HG02973 (cell line): ENCODE measurements around the gene SLC44A5.
"Not testable (repeated sequence)": the region's sequence is repeated elsewhere in the genome, so short reads cannot be mapped to it uniquely, and the experiment has no call there.

ENCODE experiments used
- ATAC-seq: cut with Tn5 transposase; IDR thresholded peaks from one replicate; pipeline ENCODE4 v1.9.1; 2021; ENCODE audit warnings: moderate library complexity; ENCODE audit not compliant: unreplicated experiment

The SLC44A5 gene

DNA sequence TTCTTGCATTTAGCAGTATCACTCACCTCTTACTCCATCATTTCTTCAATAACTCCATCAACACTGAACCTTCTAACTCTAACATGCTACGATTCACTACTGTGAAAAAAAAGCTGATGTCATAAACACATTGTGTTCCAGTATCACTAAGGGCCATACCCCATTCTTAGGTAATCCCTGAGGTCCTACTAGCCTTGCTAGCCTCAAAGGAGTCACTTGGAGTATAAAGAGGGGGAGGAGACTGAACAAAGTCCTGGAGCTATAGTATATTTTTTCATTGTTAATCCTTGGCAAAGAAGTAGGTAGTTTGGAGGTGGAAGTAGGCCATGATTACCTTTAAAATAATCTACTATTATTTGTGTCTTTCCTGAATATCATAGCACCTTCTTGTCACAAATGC, at the start of gene SLC44A5:
TSS of gene SLC44A5 (minus strand) at position 101 of the 400 bp plus-strand sequence. CDS start 69,667 bp downstream, outside the sequence.
- ATAC-seq: no peak

GRCh38 chr1:75655931-75656330, 45.0 kb upstream of the SLC44A5 start:
- ATAC-seq: no peak

DNA sequence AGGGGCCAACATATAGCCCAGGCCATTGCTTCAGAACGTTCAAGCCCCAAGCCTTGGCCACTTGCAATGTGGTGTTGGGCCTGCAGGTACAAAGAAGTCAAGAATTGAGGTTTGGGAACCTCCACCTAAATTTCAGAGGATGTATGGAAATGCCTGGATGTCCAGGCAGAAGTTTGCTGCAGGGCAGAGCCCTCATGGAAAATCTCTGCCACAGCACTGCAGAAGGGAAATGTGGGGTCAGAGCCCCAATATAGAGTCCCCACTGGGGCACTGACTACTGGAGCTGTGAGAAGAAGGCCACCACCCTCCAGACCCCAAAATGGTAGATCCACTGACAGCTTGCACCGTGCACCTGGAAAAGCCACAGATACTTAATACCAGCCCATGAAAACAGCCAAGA, 36.3 kb upstream of the SLC44A5 start:
- ATAC-seq: not testable (repeated sequence)

DNA sequence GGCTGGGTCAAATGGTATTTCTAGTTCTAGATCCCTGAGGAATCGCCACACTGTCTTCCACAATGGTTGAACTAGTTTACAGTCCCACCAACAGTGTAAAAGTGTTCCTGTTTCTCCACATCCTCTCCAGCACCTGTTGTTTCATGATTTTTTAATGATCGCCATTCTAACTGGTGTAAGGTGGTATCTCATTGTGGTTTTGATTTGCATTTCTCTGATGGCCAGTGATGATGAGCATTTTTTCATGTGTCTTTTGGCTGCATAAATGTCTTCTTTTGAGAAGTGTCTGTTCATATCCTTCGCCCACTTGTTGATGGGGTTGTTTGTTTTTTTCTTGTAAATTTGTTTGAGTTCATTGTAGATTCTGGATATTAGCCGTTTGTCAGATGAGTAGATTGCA, 34.2 kb upstream of the SLC44A5 start:
- not testable (repeated sequence) for ATAC-seq

GRCh38 chr1:75643460-75643859, 32.5 kb upstream of the SLC44A5 start:
- no peak for ATAC-seq

GRCh38 chr1:75641325-75641724, 30.4 kb upstream of the SLC44A5 start:
- no peak for ATAC-seq

DNA sequence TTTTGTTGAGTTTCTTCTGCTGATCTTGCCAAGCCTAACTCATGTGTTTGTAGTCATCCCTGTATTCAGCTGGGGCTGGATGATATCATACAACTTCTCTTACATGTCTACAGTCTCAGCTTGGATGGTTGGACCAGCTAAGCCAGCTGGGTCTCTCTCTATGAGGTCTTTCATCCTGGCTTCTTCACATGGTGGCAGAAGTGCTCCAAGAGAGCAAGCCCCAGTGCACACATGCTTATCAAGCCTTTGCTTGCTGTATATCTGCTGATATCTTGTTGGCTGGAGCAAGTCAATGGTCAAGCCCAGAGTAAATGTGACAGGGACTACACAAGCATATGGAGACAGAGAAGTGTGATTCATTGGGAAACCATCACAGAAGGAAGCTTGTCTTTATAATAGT, 29.2 kb upstream of the SLC44A5 start:
- no peak for ATAC-seq

DNA sequence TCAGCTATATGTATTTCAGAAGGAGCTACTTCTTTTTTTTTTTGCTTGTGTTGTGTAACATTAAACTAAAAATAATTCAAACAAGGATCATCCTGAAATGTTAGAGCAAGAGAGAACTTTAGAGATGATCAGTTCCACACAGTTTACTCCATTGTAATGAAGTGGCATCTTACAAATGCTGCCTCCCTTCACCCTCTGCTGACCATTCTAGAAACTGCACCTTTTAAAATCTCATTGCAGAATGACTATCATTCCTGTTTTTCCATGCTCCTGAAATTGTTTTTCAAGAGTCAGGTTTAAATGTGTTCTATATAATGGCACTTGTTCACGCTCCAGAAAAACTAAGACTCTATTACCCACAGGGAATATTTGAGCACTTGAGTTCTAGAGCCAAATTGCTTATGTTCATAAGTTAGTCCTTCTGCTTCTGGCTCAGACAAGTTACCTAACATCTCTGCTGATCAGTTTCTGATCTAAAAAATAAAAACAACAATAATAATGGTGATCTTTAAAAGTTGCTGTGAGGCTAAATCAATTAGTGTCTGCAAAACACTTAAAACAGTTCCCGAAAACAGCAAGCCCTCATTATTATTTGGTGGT, 21.5 kb upstream of the SLC44A5 start:
- ATAC-seq: peak; percentile 94

DNA sequence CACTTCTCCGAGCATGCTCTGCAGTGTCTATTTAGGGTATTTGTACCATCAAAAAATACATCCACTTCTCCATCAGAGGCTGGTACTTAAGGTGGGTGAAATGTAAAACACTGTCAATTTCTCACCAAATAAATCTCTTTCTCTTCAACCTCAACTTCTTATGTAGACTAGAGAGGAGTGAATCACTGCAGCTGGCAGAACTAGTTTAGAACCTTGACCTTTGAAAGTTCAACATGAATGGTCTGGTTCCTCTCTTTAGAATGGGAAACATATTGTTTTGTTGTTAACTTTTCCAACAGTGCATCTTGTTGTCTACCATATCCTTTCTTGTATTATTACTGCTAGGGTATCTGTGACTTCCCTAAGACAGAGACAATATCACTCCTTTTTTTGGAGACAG, 20.1 kb upstream of the SLC44A5 start:
- no peak for ATAC-seq

DNA sequence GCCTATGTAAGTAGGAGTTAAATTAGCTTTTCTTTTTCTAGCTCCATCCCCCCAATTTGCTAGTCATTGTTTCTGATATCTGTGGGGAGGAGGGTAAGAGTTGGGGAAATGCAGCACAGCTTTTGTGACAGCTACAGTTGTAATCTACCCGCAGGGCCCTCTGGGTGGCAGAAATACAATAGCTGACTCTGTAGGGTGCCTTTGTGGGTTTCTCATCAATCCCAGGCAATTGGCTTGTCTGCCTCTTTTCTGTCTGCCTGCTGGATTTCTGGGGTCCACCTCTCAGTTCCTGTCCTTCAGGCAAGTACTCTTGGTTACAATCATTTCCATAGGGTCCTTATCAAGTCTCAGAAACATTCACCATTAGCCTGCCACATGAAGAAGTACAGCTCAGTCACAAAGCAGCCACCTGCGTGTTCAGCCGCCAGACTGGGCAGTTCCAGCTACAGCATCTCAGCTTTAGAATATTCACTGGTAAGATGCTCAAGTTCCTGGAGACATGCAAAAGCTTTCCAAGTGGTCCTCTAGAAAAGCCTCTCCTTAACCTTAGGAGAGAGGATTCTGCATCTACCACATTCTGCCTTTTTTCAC, 19.2 kb upstream of the SLC44A5 start:
- no peak for ATAC-seq

DNA sequence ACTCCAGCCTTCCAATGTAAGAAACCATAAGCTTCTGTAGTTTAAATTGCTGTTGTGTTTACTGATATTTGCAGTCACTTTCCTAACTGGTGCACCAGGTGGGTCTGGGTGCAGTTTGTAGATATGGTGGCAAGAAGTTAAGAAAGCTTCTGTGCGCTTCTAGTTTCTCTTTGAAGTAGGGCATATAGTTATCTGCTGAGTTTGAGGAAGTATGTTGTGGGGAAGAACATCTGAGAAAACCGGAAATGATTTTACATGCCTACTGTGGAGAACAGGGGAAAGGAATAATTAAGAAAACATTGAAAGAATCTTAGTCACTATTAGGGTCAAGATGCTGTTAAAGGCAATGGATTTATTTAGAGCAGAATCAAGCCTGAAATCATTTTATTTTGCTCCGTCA, 14.9 kb upstream of the SLC44A5 start:
- no peak for ATAC-seq

DNA sequence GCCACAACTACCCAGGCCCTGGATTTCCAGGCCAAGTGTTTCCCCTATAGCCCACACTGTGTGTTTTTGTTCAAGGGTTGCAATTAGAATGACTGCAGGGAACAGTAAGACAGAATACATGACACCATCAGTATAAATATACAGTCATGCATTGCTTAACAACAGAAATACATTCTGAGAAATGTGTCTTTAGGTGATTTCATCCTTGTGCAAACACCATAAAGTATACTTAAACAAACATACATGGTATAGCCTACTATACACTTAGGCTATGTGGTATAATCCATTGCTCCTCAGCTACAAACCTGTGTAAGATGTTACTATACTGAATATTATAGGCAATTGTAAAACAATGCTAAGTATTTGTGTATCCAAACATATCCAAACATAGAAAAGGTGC, 7.5 kb upstream of the SLC44A5 start:
- no peak for ATAC-seq

DNA sequence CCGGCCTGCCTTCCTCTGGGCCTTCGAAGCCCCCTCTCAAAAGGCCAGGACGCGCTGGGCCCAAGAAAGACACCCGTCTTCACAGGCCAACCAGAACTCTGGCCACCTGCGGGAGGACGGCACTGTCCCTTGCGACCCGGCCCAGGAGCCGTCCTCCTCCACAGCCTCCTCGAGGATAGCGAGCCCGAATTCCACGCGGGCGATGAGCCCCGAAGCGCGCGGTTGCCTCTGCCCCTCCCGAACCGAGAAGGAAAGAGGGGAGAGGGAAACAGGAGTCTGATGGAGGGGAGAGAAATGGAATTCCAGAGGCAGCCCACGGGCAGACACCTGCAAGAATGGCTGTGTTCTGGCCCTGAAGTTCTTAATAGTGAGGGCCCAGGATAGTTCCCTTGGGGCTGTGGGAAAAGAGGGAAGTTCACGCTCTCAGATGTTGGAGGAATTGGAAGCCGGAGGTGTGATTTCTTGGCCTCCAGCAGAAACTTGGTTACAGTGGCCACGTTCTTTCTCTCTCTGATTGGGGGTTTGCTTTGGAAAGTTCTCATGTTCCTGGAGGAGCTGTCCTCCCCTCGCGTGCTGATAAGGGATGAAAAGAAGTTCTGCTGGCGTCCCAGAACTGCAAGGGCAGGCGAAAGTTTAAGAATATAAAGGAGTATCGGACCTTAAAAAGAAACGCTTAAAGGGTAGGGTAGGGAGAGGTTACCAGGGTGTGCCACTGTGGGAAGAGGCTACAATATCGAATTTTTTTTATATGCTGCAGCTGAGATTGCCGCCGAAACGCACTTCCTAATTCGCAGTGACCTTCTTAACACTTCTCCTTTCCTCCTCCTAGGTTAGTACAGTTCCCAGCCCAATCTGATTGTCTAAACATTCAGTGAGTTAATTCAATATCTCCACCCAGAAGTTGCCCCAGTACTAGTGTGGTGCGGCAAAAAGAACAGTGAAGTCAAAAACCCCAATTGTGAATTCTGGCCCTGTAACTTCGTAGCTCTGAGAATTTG, 5.8 kb upstream of the SLC44A5 start:
- no peak for ATAC-seq

- ATAC-seq: no peak
Observed at GRCh38 chr1:75615613-75616435, 4.9 kb upstream of the SLC44A5 start.

GRCh38 chr1:75614399-75614756, 3.5 kb upstream of the SLC44A5 start:
- ATAC-seq: no peak

DNA sequence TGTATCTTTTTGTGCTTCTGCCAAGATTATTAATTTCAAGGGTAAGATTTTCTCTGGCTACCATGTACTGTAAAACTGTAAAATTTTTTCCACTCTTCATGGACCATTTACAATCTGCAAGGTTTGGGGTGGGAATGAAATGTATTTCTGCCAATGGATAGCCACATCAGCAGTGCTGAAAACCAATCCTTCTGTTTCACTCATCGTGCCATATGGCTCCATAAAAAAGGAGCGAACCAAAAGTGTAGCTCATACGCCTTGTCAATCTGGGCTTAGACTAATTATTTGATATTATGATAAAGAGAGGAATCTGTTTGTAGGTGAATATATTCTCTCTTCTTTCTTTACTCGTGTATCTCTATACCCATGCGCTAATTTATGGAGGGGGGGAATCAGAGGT, 3.0 kb upstream of the SLC44A5 start:
- ATAC-seq: no peak

DNA sequence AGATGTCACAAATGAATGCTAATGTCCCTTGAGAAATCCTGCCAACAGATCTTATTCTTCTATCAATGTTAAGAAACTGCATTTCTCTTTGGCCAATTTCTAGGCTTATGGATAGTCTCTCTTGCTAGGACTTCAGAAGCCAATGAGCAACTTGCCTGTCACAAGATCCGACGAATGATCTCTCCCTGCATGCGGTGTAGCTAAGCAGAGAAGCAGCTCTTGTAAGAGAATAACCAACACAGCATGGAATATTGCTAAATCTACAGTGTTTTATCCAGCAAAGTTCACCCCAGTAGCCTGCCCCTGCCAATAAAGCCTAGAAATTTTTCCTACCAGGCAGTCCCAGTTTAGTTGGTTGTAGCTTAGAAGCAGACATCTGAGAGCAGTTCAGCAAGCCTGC, 2.1 kb upstream of the SLC44A5 start:
- no peak for ATAC-seq

GRCh38 chr1:75602486-75602885, 8.4 kb downstream of the SLC44A5 start:
- no peak for ATAC-seq

DNA sequence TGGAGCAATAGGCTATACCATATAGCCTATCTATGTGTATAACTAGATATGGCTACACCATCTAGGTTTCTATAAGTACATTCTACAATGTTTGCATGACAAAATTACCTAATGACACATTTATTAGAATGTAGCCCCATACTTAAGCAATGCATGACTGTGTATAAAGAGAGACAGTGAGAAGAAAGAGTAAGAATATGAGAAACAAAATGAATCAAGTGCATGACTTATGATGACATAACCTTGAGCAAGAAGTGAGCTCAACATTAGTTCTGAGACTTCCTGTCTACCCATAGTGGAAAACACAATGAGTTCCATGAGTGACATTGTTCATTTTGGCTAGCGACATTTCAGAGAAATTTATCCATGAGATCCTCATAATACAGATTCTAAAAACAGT, 10.1 kb downstream of the SLC44A5 start:
- no peak for ATAC-seq

- ATAC-seq: no peak
Observed at GRCh38 chr1:75594327-75594726, 16.6 kb downstream of the SLC44A5 start.

GRCh38 chr1:75593457-75593856, 17.5 kb downstream of the SLC44A5 start:
- ATAC-seq: not testable (repeated sequence)
